GM15510 (cell line): ENCODE results near the gene NIPAL3.

Experiments used
- POLR2A ChIP-seq: IDR thresholded peaks from 3 replicates; pipeline ENCODE4 v1.6.1; 2011; ENCODE audit warnings: borderline replicate concordance; ENCODE audit not compliant: insufficient read length; ENCODE audit errors: extremely low read depth

Gene NIPAL3

GRCh38 chr1:24413350-24414163 lies 2.0 kb upstream of the NIPAL3 start, which contains the start of gene STPG1:
TSS of gene STPG1 (minus strand) at chr1:24413782. CDS start at chr1:24401388, 12,394 bp downstream.
- TF ChIP-seq POLR2A = peak; percentile 40

DNA sequence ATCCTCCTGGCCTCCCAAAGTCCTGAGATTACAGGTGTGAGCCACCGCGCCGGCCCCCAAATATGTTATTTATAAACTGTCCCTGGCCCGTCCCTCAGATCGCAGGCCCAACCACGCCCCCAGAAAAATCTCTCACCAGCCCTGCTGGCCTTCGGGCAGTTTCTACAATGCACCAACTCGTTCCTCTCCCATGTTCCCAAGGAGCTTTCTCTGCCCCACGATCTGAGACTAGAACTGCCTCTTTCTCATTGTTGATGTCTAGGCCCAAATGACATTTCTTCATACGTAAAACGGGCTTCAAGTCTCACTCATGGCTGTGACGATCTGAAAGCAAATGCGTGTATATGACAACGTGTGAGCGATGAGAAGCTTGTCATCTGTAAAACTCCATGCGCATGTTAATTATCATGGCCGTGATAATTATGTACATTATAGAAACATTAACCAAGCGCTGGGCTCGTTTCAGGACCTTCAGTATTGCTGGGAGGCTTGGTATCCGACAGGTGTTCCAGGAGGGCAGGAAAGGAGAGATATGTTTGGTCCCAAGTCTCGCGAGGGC lies 748 bp upstream of the NIPAL3 start:
- TF ChIP-seq POLR2A = no peak

DNA sequence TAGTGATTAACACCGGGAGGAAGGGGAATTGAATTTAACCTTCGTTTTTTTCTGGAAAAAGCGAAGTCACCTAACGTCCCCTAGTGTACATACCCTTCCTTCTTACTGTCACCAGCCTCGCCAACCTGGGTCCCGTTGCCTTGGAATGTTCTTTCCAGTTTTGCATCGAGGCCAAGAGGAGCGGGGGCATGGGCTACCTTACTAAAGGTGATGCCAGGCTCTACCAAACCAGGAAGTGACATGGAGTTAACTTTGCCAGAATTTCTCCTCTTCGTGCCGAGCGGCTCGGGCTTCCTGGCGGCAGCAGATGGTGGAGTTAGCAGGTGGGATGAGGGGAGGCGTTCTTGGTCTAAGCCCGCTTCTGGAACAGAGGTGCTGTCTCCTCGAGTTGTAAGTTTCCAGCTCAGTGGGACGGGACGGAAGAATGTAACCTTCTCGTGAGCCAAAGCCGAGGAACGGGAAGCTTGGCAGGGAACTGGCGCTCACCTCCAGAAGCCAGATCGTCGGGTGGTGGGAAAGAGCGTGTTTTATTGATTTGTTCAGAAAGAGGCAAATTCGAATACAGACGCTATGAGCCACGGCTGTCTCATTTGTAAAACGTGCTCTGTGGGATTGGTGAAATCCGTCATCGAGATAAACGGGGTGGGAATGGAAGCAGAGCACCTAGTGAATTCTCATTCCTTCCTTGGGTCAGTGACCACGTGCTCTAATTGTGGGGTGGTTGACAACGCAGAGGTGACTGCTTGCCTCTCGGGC lies 486 bp downstream of the NIPAL3 start:
- TF ChIP-seq POLR2A = no peak

DNA sequence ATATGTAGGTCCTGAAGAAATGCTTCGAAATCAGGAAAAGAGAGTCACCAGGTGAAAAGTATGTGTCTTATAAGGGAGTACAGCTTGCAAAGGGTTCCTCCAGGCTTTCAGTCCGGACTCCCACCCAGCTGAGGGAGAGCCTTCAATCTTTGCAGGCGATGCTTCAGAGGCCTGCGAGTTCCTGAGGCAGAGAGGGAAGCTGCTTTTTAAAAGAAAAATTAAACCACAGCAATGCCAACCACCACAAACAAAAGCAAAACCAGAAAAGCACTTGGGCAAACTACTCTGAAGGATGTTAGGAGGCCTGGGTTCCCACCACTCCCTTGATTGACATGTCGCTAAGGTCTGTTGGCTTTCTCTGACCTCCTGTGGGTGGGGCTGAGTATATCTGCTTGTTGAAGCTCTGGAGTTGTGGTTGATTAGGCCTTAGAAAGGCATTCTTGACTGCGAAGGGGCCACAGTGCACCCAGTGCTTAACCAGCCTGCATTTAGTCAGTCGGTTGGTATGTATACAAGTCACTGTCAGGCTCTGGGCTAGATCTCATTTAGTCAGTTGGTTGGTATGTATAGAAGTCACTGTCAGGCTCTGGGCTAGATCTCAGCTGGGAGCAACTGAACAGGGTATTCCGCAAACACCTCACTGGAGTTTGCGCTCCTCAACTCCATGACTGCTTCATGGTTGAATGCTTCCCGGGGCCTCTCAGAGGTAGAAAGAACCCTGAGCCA lies 1.2 kb downstream of the NIPAL3 start:
- no peak for TF ChIP-seq POLR2A

DNA sequence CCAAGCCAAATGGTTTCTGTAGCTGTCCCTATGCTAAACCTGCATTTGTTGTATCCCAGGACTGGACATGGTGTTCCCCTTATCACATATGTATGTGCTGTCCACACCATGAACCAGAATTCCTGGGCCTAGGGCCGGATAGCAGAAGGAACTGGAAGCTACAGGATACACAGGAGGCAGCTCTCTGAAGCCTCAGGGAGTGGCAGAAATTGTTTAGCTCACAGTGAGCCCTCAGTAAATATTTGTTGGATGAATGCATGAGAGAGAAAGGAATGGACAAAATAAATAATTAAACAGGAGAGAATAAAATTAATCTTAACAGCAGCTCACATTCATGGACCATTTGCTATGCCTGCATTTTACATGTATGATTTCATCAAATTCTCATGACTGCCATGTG lies 2.1 kb downstream of the NIPAL3 start:
- TF ChIP-seq POLR2A = no peak

GRCh38 chr1:24418898-24419628 lies 3.5 kb downstream of the NIPAL3 start:
- TF ChIP-seq POLR2A = no peak

DNA sequence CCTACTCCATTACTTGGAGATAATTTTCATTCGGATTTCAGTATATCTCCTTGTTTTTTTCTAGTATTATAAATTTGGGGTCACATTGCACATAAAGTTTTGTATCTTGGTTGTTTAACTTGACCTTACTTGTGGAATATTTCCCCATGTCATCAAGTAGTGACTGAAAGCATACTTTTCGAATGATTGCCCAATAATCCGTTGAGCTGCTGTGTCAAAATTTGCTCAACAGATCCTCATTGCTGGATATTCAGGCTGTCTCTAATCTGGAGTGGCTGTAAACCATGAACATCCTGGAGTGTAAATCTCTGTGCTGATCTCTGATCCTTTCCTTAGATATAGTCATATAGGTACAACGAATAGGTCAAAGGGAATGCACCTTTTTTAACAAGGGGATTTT lies 4.9 kb downstream of the NIPAL3 start:
- TF ChIP-seq POLR2A = no peak

GRCh38 chr1:24421502-24421901 lies 5.9 kb downstream of the NIPAL3 start:
- TF ChIP-seq POLR2A = no peak

- TF ChIP-seq POLR2A = no peak
Measured at GRCh38 chr1:24424207-24424606, 8.6 kb downstream of the NIPAL3 start.

DNA sequence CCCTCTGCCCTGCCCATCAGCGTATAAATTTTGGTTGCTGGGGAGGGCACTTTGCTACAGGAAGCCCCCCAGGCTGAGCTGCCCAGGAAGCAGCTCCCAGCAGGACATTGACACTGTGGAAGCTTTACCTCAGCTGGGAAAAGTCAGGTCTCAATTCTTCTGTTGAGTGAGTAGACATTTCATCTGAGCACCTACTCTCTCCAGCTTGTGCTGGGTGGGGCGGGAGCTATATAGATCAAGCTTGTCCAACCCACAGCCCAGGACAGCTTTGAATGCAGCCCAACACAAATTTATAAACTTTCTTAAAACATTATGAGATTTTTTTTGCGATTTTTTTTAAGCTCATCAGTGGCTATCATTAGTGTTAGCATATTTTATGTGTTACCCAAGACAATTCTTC lies 9.4 kb downstream of the NIPAL3 start:
- no peak for TF ChIP-seq POLR2A

GRCh38 chr1:24425441-24425840 lies 9.8 kb downstream of the NIPAL3 start:
- no peak for TF ChIP-seq POLR2A

DNA sequence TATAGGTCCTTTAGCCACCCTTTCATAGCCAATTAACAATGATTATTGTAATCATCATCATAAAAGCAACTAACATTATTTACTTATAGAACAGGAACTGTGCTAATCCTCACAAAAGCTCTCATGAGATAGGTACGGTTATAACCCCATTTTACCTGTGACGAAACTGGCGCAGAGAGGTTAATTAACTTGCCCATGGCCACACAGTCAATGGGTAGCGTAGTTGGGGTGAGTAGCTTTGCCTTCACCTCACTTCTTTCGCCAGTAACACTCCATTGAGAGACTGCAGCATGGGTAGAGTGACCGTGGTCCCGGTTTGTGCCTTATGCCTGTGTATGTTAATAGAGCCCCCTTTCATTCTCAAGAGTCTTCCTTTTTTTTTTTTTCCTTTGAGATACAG lies 10.3 kb downstream of the NIPAL3 start:
- TF ChIP-seq POLR2A = no peak

DNA sequence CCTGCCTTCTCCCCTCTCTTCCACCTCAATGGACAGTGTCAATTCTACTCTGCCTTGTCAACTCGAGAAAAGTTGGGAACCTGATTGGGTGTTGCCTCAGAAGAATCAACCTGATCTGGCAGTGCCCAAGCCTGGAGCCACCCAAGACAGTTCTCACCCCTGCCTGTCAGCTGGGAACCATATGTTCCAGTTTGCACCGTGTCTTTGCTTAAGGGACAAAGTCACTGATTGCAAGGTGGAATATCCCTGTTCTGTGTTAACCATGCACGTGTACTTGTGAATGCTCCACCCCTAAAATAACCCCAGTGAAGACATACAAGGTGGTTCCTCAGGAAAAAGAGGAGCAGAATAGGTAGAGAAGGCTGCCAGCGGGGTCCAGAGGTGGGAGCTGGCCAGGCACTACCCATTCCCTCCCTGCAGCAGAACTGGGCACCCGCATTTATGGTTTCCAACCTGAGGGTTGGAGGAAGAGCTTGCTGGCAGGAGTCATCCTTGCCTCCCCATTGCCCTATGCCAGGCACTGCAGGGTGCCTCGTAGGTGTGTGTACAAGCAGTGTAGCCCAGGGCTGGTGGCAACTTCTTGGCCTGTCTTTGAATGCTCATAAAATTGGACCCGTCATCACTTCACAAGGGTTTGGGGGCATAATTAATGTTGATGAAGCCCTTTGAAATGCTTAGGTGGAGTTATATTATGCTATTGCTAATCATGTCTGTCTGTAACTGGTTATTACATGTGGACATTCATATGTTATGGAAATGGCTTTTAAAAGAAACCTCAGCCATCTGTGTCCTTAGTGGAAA lies 11.3 kb downstream of the NIPAL3 start:
- no peak for TF ChIP-seq POLR2A

DNA sequence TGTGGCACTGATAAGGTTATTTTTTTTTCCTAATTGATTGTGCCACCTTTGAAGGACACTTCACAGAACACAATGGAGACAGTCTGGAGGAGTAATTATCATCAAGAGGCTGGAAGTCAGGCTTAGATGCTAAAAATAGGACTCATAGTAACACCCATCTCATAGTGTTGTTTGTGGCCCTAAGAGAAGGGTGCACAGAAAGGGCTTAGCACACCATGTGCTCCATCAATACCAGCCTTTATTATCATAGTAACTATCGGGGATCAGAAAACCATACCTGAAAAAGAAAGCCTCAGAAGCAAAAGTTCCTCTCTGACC lies 11.9 kb downstream of the NIPAL3 start:
- no peak for TF ChIP-seq POLR2A
